K562 (cell line): Measurements from ENCODE around the gene SOSTDC1. TPM values are rescaled to one million over a fixed set of nuclear protein-coding genes. Genes with fewer than 3 reads are reported as not detected.
A peak's percentile ranks its signal among the peaks of the same experiment; 100 is the strongest.

ENCODE experiments used
- ATAC-seq: fragments of 200-7000 bp; cut with Tn5 transposase; 3 replicates; pipeline ENCODE4 v1.9.1; 2020; ENCODE audit warnings: moderate library complexity
- BruUV-seq: library from RNA; stranded (reverse); fragments of 400-500 nt; replicated peaks from 2 replicates; lab custom pipeline; 2021; lab: Mats Ljungman, UMichigan
- CTCF ChIA-PET: fragments of 300-600 bp; formaldehyde crosslinking; extraction: SDS; loops from one replicate; lab custom pipeline; 2021; ENCODE audit warnings: low intra/inter-chr PET ratio; lab: Yijun Ruan, JAX
- POLR2A ChIA-PET: fragments of 300-600, 350-650 bp; sonication (Branson Sonifier 250); formaldehyde crosslinking; extraction: SDS; loops from one replicate; lab custom pipeline; 2021; ENCODE audit warnings: antibody characterized with exemption, inconsistent platforms; lab: Yijun Ruan, JAX
- DNase-seq, 4 experiments: peaks; one replicate each; pipeline versions ENCODE4 v3.0.0 to v3.0.0-alpha.2; 2011 to 2018; ENCODE audit warnings: low spot score in 3 of 4, mixed read lengths in 3 of 4; ENCODE audit errors: extremely low read depth in 1 of 4
- FAIRE-seq: peaks from 2 replicates; lab custom pipeline; 2011; peaks lifted over from hg19 to GRCh38; lab: Jason Lieb, UNC
- H2AFZ ChIP-seq: 2 replicates; pipeline ENCODE4 v1.6.0; 2011; ENCODE audit warnings: low read depth, low read length, control low read depth, inconsistent platforms
- H3K27ac ChIP-seq: fragments of 200-600 bp; 3 replicates; pipeline ENCODE4 v1.8.0; 2011; ENCODE audit warnings: low read depth, mild to moderate bottlenecking, control low read depth, inconsistent platforms, low read length, moderate library complexity, mixed read lengths; ENCODE audit errors: extremely low read depth
- H3K27me3 ChIP-seq, 2 experiments: fragments of 300-600 bp in 1 of 2; 2 replicates in 1 of 2; 3 replicates in 1 of 2; pipeline versions ENCODE4 v1.6.0 to v1.8.0; 2011; ENCODE audit warnings: inconsistent platforms in 2 of 2, low read length in 2 of 2, mild to moderate bottlenecking in 1 of 2, mixed read lengths in 1 of 2, moderate library complexity in 1 of 2; ENCODE audit not compliant: control insufficient read depth in 2 of 2, insufficient read depth in 2 of 2
- H3K36me3 ChIP-seq: fragments of 300-600 bp; 3 replicates; pipeline ENCODE4 v1.8.0; 2011; ENCODE audit warnings: mild to moderate bottlenecking, low read length, inconsistent platforms; ENCODE audit not compliant: control insufficient read depth, insufficient read depth
- H3K4me1 ChIP-seq, 2 experiments: fragments of 200-600 bp in 1 of 2; replicated peaks in 1 of 2; 2 replicates in 1 of 2; 3 replicates in 1 of 2; pipeline versions ENCODE4 v1.5.1 to v1.8.0; 2011; ENCODE audit warnings: inconsistent platforms in 2 of 2, low read length in 2 of 2, mild to moderate bottlenecking in 1 of 2, mixed read lengths in 1 of 2, moderate library complexity in 1 of 2; ENCODE audit not compliant: control insufficient read depth in 2 of 2, insufficient read depth in 2 of 2
- H3K4me2 ChIP-seq: 2 replicates; pipeline ENCODE4 v1.6.1; 2011; ENCODE audit warnings: low read length, control low read depth, inconsistent platforms, mixed read lengths; ENCODE audit not compliant: insufficient read depth
- H3K4me3 ChIP-seq: fragments of 200-600 bp; sonication (generic), shearing (Covaris generic); 2 replicates; pipeline ENCODE4 v1.5.1; 2016; ENCODE audit warnings: control low read depth, inconsistent platforms
- H3K79me2 ChIP-seq: fragments of 200-600 bp; 3 replicates; pipeline ENCODE4 v1.8.0; 2011; ENCODE audit warnings: low read length, inconsistent platforms; ENCODE audit not compliant: control insufficient read depth, insufficient read depth
- H3K9ac ChIP-seq, 2 experiments: 2 replicates each; pipeline versions ENCODE4 v1.6.0 to v1.6.1; 2011; ENCODE audit warnings: low read depth in 2 of 2, low read length in 2 of 2, control low read depth in 1 of 2, inconsistent platforms in 1 of 2, mild to moderate bottlenecking in 1 of 2, mixed read lengths in 1 of 2; ENCODE audit not compliant: insufficient read depth in 1 of 2
- H3K9me1 ChIP-seq: one replicate; pipeline ENCODE4 v1.6.0; 2011; ENCODE audit warnings: inconsistent platforms, mild to moderate bottlenecking, low read length, moderate library complexity; ENCODE audit not compliant: control insufficient read depth, insufficient read depth
- H3K9me3 ChIP-seq: replicated peaks from 2 replicates; pipeline ENCODE4 v1.5.1; 2011; ENCODE audit warnings: low read depth, low read length, inconsistent platforms; ENCODE audit not compliant: control insufficient read depth, insufficient read depth
- H4K20me1 ChIP-seq: replicated peaks from 2 replicates; pipeline ENCODE4 v1.6.1; 2011; ENCODE audit warnings: low read length, inconsistent platforms, mixed read lengths; ENCODE audit not compliant: control insufficient read depth, insufficient read depth
- ARNT ChIP-seq, 2 experiments: fragments of 450-650 bp; IDR thresholded peaks; 2 replicates each; pipeline ENCODE4 v1.6.1; 2016; ENCODE audit warnings: mild to moderate bottlenecking in 1 of 2
- CEBPB ChIP-seq: fragments of 450-650 bp; IDR thresholded peaks from 2 replicates; pipeline ENCODE4 v1.6.1; 2016; ENCODE audit warnings: missing genetic modification characterization, missing compliant biosample characterization
- GTF2E2 ChIP-seq: fragments of 200-800 bp; sonication (Bioruptor generic); IDR thresholded peaks from 2 replicates; pipeline ENCODE4 v1.6.1; 2016; ENCODE audit warnings: missing genetic modification characterization, missing compliant biosample characterization
- KDM4B ChIP-seq, 2 experiments: fragments of 450-650 bp in 1 of 2; sonication (generic) in 1 of 2; IDR thresholded peaks; 2 replicates each; pipeline ENCODE4 v1.6.1; 2016 to 2017; ENCODE audit warnings: borderline replicate concordance in 2 of 2, antibody characterized with exemption in 1 of 2, low read depth in 1 of 2, mild to moderate bottlenecking in 1 of 2
- SMARCB1 ChIP-seq: IDR thresholded peaks from 2 replicates; pipeline ENCODE4 v1.6.1; 2011; ENCODE audit warnings: improper control_type of control experiment, low read depth; ENCODE audit not compliant: insufficient read length
- SREBF1 ChIP-seq: fragments of 150-350 bp; IDR thresholded peaks from 2 replicates; pipeline ENCODE4 v1.6.1; 2014; ENCODE audit warnings: antibody characterized with exemption, low read depth, low read length, borderline replicate concordance
- ZC3H4 ChIP-seq: sonication (generic); formaldehyde crosslinking; IDR thresholded peaks from 2 replicates; pipeline ENCODE4 v1.9.0; 2021; ENCODE audit warnings: missing genetic modification reagents, borderline replicate concordance
- ZNF121 ChIP-seq: sonication (generic); formaldehyde crosslinking; conservative IDR thresholded peaks from 2 replicates; pipeline ENCODE4 v1.8.0; 2022; ENCODE audit warnings: missing genetic modification reagents
- ZNF695 ChIP-seq: fragments of 450-650 bp; formaldehyde crosslinking; IDR thresholded peaks from 2 replicates; pipeline ENCODE4 v1.4.0; 2020; ENCODE audit warnings: mild to moderate bottlenecking, moderate library complexity
- WGBS: fragments of 100-300 bp; shearing (Covaris generic); methylation state at CpG from one replicate; pipeline ENCODE4 v1.1.6; 2016; ENCODE audit warnings: low coverage, mixed read lengths; ENCODE audit not compliant: insufficient coverage; ENCODE audit errors: missing lambda C conversion rate; 5-methylcytosine and 5-hydroxymethylcytosine counted together
- in situ Hi-C: fragments of 300-500 bp; cut with MboI; formaldehyde crosslinking; loops from 4 replicates; pipeline ENCODE4 v1.15.0; 2018; ENCODE audit warnings: inconsistent platforms, mixed read lengths
- intact Hi-C: fragments of 100-400 bp; cut with micrococcal nuclease; formaldehyde crosslinking; loops from 2 replicates; pipeline ENCODE4 v1.14.2; 2022
- polyA plus RNA-seq, 8 experiments: library from polyadenylated mRNA; depleted of rRNA in 4 of 8; stranded (reverse) in 5 of 8; unstranded in 3 of 8; fragments of >200 nt; fragmentation: Nextera tagmentation in 2 of 8; fragmentation: Illumina TruSeq in 1 of 8; extraction: Ambion mirVana in 2 of 8; extraction: Trizol in 1 of 8; gene quantifications; 2 replicates each; pipeline versions ENCODE4 v1.2.1 to v1.2.3, GENCODE V29; 2011 to 2014; ENCODE audit warnings: inconsistent platforms in 1 of 8, missing spikeins in 1 of 8
- total RNA-seq, 7 experiments: library from RNA; depleted of rRNA in 6 of 7; stranded (reverse); fragments of >200 nt in 6 of 7; fragmentation: Illumina TruSeq in 2 of 7; extraction: Trizol in 2 of 7; gene quantifications; 2 replicates each; pipeline versions ENCODE4 v1.2.1 to v1.2.3, GENCODE V29; 2011 to 2021; ENCODE audit warnings: low replicate concordance in 1 of 7
- TF ChIP-seq, protein P1 (sequence below): sonication (generic); formaldehyde crosslinking; IDR thresholded peaks from 2 replicates; pipeline ENCODE4 v1.8.1; 2023; ENCODE audit warnings: mild to moderate bottlenecking, missing genetic modification reagents
- TF ChIP-seq, protein P2 (sequence below): fragments of 450-650 bp; IDR thresholded peaks from 2 replicates; pipeline ENCODE4 v1.6.1; 2018; ENCODE audit not compliant: partially characterized antibody
- TF ChIP-seq, protein P3 (sequence below): fragments of 450-650 bp; IDR thresholded peaks from 2 replicates; pipeline ENCODE4 v1.6.1; 2016
- TF ChIP-seq, protein P4 (sequence below): fragments of 450-650 bp; conservative IDR thresholded peaks from 2 replicates; pipeline ENCODE4 v1.6.1; 2016; ENCODE audit warnings: missing genetic modification characterization, low read depth, mild to moderate bottlenecking, missing compliant biosample characterization, moderate library complexity

The SOSTDC1 gene
- total and polyA plus RNA-seq, 9 of the 15 experiments (the other 6 are each of a cell fraction or from before 2014, with no cell fraction given), result 8.3 to 48.6 (median 15.9) TPM

DNA sequence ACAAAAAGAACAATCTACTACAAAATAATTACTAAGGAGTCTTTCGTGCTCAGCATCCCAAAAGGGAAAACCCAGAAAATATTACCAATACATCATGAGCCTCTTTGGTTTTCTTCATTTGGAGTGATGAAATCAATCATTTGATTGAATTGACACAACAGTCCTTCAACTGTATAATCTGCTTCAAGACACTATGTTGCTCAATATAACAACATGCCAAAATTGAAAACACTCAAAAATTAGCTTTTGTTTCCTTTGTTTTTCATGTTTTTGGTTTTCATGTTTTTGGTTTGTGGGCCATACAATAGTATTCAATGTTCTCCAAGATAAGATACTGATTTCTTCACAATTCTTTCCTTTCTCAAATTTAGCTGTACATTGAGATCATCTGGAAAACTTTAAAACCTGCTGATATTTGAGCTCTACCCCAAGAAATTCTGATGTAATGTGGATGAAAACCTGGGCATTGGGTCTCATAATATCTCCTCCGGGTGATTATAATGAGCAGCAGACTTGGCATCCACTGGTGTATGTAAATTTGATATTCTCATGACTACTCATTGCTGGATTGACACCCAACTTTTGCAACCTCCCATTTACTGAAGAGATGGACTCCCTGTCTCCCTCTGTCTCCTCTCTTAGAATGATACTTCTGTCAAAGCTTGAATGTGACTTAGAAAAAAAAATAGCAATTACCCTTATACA is 4.6 kb downstream of the SOSTDC1 start:
- Histone ChIP-seq H3K4me1 (no peaks in the 10 kb centered on the region; a peak in 1 of 5 replicates), H3K79me2 (peaks cover 24% of the 10 kb centered on the region), H3K36me3 (peaks cover 4% of the 10 kb centered on the region; the same call in 1 of the 3 replicates), H4K20me1 (no peaks in the 10 kb centered on the region), H3K4me2 (no peak overlapping the region), H2AFZ (no peak overlapping the region), H3K4me3 (no peak overlapping the region), H3K9me3 (no peaks in the 10 kb centered on the region), H3K27me3 (no peaks in the 10 kb centered on the region), H3K9me1 (no peaks in the 10 kb centered on the region), H3K27ac (no peak overlapping the region), H3K9ac (no peak overlapping the region)
- 68% methylated on average over 2 of the region's 2 CpGs for WGBS
- DNase-seq, result no peak
- ATAC-seq, result no peak
- POLR2A ChIA-PET, result interaction anchor here (1.7 to 2.2 kb wide), 2 partner anchors 9 to 25 kb away, joined by 4 to 9 read pairs; no protein-coding TSS in a partner anchor
- no peak for FAIRE-seq
- in situ Hi-C loops (no loop called here), intact Hi-C loops (no loop called here)
- no TSS peak for BruUV-seq
- CTCF ChIA-PET, result no interaction called here
- TF ChIP-seq KDM4B (IDR thresholded peaks at IDR 0.05; ENCODE audit: borderline replicate concordance in 2 of 2, low read depth in 1 of 2), result no peak
- no peak for TF ChIP-seq ARNT (IDR thresholded peaks at IDR 0.05)
- TF ChIP-seq, protein P1, sequence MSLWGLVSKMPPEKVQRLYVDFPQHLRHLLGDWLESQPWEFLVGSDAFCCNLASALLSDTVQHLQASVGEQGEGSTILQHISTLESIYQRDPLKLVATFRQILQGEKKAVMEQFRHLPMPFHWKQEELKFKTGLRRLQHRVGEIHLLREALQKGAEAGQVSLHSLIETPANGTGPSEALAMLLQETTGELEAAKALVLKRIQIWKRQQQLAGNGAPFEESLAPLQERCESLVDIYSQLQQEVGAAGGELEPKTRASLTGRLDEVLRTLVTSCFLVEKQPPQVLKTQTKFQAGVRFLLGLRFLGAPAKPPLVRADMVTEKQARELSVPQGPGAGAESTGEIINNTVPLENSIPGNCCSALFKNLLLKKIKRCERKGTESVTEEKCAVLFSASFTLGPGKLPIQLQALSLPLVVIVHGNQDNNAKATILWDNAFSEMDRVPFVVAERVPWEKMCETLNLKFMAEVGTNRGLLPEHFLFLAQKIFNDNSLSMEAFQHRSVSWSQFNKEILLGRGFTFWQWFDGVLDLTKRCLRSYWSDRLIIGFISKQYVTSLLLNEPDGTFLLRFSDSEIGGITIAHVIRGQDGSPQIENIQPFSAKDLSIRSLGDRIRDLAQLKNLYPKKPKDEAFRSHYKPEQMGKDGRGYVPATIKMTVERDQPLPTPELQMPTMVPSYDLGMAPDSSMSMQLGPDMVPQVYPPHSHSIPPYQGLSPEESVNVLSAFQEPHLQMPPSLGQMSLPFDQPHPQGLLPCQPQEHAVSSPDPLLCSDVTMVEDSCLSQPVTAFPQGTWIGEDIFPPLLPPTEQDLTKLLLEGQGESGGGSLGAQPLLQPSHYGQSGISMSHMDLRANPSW (CRISPR knock-in tag), result no peak
- no peak for TF ChIP-seq SMARCB1
- TF ChIP-seq, protein P2, sequence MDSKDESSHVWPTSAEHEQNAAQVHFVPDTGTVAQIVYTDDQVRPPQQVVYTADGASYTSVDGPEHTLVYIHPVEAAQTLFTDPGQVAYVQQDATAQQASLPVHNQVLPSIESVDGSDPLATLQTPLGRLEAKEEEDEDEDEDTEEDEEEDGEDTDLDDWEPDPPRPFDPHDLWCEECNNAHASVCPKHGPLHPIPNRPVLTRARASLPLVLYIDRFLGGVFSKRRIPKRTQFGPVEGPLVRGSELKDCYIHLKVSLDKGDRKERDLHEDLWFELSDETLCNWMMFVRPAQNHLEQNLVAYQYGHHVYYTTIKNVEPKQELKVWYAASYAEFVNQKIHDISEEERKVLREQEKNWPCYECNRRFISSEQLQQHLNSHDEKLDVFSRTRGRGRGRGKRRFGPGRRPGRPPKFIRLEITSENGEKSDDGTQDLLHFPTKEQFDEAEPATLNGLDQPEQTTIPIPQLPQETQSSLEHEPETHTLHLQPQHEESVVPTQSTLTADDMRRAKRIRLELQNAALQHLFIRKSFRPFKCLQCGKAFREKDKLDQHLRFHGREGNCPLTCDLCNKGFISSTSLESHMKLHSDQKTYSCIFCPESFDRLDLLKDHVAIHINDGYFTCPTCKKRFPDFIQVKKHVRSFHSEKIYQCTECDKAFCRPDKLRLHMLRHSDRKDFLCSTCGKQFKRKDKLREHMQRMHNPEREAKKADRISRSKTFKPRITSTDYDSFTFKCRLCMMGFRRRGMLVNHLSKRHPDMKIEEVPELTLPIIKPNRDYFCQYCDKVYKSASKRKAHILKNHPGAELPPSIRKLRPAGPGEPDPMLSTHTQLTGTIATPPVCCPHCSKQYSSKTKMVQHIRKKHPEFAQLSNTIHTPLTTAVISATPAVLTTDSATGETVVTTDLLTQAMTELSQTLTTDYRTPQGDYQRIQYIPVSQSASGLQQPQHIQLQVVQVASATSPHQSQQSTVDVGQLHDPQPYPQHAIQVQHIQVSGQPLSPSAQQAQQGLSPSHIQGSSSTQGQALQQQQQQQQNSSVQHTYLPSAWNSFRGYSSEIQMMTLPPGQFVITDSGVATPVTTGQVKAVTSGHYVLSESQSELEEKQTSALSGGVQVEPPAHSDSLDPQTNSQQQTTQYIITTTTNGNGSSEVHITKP, result no peak
- TF ChIP-seq ZNF121, result no peak
- no peak for TF ChIP-seq SREBF1
- TF ChIP-seq GTF2E2 (tag), result no peak
- TF ChIP-seq CEBPB (tag), result peak; percentile 62
- no peak for TF ChIP-seq ZNF695 (CRISPR knock-in tag)
- no peak for TF ChIP-seq ZC3H4 (CRISPR knock-in tag)
- TF ChIP-seq, protein P3, sequence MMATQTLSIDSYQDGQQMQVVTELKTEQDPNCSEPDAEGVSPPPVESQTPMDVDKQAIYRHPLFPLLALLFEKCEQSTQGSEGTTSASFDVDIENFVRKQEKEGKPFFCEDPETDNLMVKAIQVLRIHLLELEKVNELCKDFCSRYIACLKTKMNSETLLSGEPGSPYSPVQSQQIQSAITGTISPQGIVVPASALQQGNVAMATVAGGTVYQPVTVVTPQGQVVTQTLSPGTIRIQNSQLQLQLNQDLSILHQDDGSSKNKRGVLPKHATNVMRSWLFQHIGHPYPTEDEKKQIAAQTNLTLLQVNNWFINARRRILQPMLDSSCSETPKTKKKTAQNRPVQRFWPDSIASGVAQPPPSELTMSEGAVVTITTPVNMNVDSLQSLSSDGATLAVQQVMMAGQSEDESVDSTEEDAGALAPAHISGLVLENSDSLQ, result peak; percentile 13; the same call in 1 of the 2 replicates
- TF ChIP-seq, protein P4, sequence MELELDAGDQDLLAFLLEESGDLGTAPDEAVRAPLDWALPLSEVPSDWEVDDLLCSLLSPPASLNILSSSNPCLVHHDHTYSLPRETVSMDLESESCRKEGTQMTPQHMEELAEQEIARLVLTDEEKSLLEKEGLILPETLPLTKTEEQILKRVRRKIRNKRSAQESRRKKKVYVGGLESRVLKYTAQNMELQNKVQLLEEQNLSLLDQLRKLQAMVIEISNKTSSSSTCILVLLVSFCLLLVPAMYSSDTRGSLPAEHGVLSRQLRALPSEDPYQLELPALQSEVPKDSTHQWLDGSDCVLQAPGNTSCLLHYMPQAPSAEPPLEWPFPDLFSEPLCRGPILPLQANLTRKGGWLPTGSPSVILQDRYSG, result no peak
